ENCODE results near the gene OSBPL1A.

OSBPL1A gene

DNA sequence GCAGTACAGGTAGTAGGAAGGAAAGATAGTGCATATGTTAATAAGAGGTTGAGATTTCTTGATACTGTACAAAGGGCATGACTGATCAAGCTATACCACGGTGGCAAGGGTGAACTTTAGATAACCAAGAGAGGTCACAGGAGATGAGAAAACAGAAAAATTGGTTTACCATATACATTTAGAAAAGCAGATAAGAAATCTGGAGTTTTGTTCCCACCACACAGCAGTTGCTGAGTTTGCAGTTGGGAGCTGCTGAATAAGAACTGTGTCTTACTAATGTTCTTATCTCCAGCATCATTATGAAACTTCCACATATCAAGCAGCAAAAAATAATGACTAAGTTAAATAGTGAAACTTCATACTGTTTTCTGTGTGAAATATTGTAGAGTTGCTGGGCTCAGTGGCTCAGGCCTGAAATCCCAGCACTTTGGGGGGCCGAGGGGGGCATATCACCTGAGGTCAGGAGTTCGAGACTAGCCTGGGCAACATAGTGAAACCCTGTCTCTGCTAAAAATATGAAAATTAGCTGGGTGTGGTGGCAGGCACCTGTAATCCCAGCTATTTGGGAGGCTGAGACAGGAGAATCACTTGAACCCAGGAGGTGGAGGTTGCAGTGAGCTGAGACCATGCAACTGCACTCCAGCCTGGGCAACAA, 16.9 kb upstream of the OSBPL1A start:
- Histone ChIP-seq H3K27ac (ENCODE audit: low read depth, low read length) (no peak overlapping the region), H4K20me1 (ENCODE audit: low read depth, low read length) (no peaks in the 10 kb centered on the region), H3K9me2 (replicated peaks; ENCODE audit: insufficient read depth, low read length) (no peaks in the 10 kb centered on the region), H3K9me3 (ENCODE audit: insufficient read depth, low read length) (no peaks in the 10 kb centered on the region), H3K79me2 (ENCODE audit: insufficient read depth, low read length) (no peaks in the 10 kb centered on the region), H3K9ac (ENCODE audit: low read length) (no peak overlapping the region), H3K36me3 (ENCODE audit: low read length) (no peaks in the 10 kb centered on the region), H3K4me3 (ENCODE audit: insufficient read depth, low read length, poor library complexity, severe bottlenecking) (no peak overlapping the region), H3F3A (ENCODE audit: insufficient read depth) (no peaks in the 10 kb centered on the region), H3K27me3 (ENCODE audit: low read length) (no peaks in the 10 kb centered on the region), H2AFZ (ENCODE audit: low read depth, low read length, severe bottlenecking) (no peak overlapping the region), H3K4me2 (ENCODE audit: low read depth, low read length, poor library complexity, severe bottlenecking) (no peak overlapping the region)
- TF ChIP-seq EZH2phosphoT487 (conservative IDR thresholded peaks at IDR 0.05; ENCODE audit: low read length): no peak
- TF ChIP-seq, protein P1, sequence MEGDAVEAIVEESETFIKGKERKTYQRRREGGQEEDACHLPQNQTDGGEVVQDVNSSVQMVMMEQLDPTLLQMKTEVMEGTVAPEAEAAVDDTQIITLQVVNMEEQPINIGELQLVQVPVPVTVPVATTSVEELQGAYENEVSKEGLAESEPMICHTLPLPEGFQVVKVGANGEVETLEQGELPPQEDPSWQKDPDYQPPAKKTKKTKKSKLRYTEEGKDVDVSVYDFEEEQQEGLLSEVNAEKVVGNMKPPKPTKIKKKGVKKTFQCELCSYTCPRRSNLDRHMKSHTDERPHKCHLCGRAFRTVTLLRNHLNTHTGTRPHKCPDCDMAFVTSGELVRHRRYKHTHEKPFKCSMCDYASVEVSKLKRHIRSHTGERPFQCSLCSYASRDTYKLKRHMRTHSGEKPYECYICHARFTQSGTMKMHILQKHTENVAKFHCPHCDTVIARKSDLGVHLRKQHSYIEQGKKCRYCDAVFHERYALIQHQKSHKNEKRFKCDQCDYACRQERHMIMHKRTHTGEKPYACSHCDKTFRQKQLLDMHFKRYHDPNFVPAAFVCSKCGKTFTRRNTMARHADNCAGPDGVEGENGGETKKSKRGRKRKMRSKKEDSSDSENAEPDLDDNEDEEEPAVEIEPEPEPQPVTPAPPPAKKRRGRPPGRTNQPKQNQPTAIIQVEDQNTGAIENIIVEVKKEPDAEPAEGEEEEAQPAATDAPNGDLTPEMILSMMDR (IDR thresholded peaks at IDR 0.05; ENCODE audit: insufficient read depth, low read length, poor library complexity, severe bottlenecking): no peak

DNA sequence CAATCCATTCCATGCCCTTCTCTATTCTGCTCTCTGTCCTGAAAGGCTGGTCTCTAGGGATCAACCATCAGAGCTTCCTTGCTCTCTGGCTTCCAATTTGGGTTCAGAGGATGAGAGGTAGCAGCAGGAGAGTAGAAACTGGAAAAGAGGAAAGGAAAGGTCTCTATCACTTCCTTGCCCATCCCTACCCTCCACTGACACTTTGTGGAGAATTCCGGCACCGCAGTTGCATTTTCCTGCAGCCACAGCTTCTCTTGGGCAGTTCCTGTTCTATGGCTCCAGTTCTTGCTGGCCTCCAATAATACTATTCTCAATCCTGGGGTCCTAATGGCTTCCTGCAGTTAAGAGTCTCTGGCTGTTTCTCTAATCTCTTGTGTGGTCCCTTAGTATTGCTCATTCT, 15.5 kb upstream of the OSBPL1A start:
- Histone ChIP-seq H2AFZ (ENCODE audit: low read depth, low read length, severe bottlenecking) (no peak overlapping the region), H3K4me3 (ENCODE audit: insufficient read depth, low read length, poor library complexity, severe bottlenecking) (no peak overlapping the region), H3K79me2 (ENCODE audit: insufficient read depth, low read length) (no peaks in the 10 kb centered on the region), H3K9me2 (replicated peaks; ENCODE audit: insufficient read depth, low read length) (no peaks in the 10 kb centered on the region), H3K9ac (ENCODE audit: low read length) (no peak overlapping the region), H3K27me3 (ENCODE audit: low read length) (no peaks in the 10 kb centered on the region), H3K4me2 (ENCODE audit: low read depth, low read length, poor library complexity, severe bottlenecking) (no peak overlapping the region), H3K9me3 (ENCODE audit: insufficient read depth, low read length) (no peaks in the 10 kb centered on the region), H4K20me1 (ENCODE audit: low read depth, low read length) (no peaks in the 10 kb centered on the region), H3F3A (ENCODE audit: insufficient read depth) (no peaks in the 10 kb centered on the region), H3K27ac (ENCODE audit: low read depth, low read length) (no peak overlapping the region), H3K36me3 (ENCODE audit: low read length) (no peaks in the 10 kb centered on the region)
- no peak for TF ChIP-seq EZH2phosphoT487 (conservative IDR thresholded peaks at IDR 0.05; ENCODE audit: low read length)
- TF ChIP-seq, protein P1 (IDR thresholded peaks at IDR 0.05; ENCODE audit: insufficient read depth, low read length, poor library complexity, severe bottlenecking): no peak

DNA sequence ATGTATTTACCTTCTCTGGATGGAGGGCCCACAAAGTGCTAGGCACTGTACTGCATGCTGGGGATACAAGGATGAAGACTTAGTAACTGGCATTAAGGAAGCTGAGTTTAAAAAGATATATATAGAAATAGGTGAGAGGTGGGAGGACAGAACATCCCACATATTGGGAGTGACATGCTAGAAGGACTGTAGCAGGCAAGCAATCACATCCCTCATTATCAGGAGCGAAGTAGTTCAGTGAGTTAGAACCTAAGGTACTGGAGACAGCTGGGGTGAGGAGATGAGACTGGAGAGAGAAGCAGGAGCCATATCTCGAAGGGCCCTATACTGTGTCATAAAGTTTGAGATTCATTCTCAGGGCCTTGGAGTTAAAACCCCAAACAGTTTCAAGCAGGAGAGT, 10.9 kb upstream of the OSBPL1A start:
- H3K27ac ChIP-seq (ENCODE audit: low read depth, low read length): no peak overlapping the region
- H3K4me2 ChIP-seq (ENCODE audit: low read depth, low read length, poor library complexity, severe bottlenecking): no peak overlapping the region
- no peaks in the 10 kb centered on the region for H3K9me3 ChIP-seq (ENCODE audit: insufficient read depth, low read length)
- H4K20me1 ChIP-seq (ENCODE audit: low read depth, low read length): no peaks in the 10 kb centered on the region
- TF ChIP-seq, protein P1 (IDR thresholded peaks at IDR 0.05; ENCODE audit: insufficient read depth, low read length, poor library complexity, severe bottlenecking): no peak
- no peak for TF ChIP-seq EZH2phosphoT487 (conservative IDR thresholded peaks at IDR 0.05; ENCODE audit: low read length)
- H3K9me2 ChIP-seq (replicated peaks; ENCODE audit: insufficient read depth, low read length): no peaks in the 10 kb centered on the region
- no peak overlapping the region for H2AFZ ChIP-seq (ENCODE audit: low read depth, low read length, severe bottlenecking)
- no peaks in the 10 kb centered on the region for H3K27me3 ChIP-seq (ENCODE audit: low read length)
- no peak overlapping the region for H3K9ac ChIP-seq (ENCODE audit: low read length)
- no peak overlapping the region for H3K4me3 ChIP-seq (ENCODE audit: insufficient read depth, low read length, poor library complexity, severe bottlenecking)
- no peaks in the 10 kb centered on the region for H3F3A ChIP-seq (ENCODE audit: insufficient read depth)
- no peaks in the 10 kb centered on the region for H3K36me3 ChIP-seq (ENCODE audit: low read length)
- no peaks in the 10 kb centered on the region for H3K79me2 ChIP-seq (ENCODE audit: insufficient read depth, low read length)

All from SU-DHL-6 (cell line).